GM21723 (cell line): Measurements from ENCODE around the gene SELENBP1.
"Not testable (repeated sequence)": the region's sequence is repeated elsewhere in the genome, so short reads cannot be mapped to it uniquely, and the experiment has no call there.

ENCODE experiments used
- ATAC-seq: cut with Tn5 transposase; IDR thresholded peaks from one replicate; pipeline ENCODE4 v1.9.1; 2021; ENCODE audit warnings: mild to moderate bottlenecking, moderate library complexity; ENCODE audit not compliant: unreplicated experiment

The SELENBP1 gene

GRCh38 chr1:151384584-151384983, 12.1 kb upstream of the SELENBP1 start:
- no peak for ATAC-seq

GRCh38 chr1:151377150-151377884, 4.8 kb upstream of the SELENBP1 start:
- no peak for ATAC-seq

GRCh38 chr1:151373196-151373595, 691 bp upstream of the SELENBP1 start:
- no peak for ATAC-seq

GRCh38 chr1:151371370-151372057, 991 bp downstream of the SELENBP1 start:
- no peak for ATAC-seq

- no peak for ATAC-seq
Observed at GRCh38 chr1:151370211-151370911, 2.1 kb downstream of the SELENBP1 start.

- no peak for ATAC-seq
Observed at GRCh38 chr1:151369621-151370048, 2.9 kb downstream of the SELENBP1 start.

GRCh38 chr1:151369302-151369610, 3.2 kb downstream of the SELENBP1 start:
- ATAC-seq, result no peak

GRCh38 chr1:151368393-151369301, 3.9 kb downstream of the SELENBP1 start:
- no peak for ATAC-seq

GRCh38 chr1:151367658-151368392, 4.7 kb downstream of the SELENBP1 start:
- no peak for ATAC-seq

GRCh38 chr1:151364996-151365395, 7.5 kb downstream of the SELENBP1 start:
- no peak for ATAC-seq

GRCh38 chr1:151362308-151363155, 10.0 kb downstream of the SELENBP1 start:
- ATAC-seq, result no peak

- no peak for ATAC-seq
Observed at GRCh38 chr1:151361883-151362282, 10.6 kb downstream of the SELENBP1 start.

GRCh38 chr1:151356696-151357095, 15.8 kb downstream of the SELENBP1 start:
- ATAC-seq, result no peak

GRCh38 chr1:151352021-151352718, 20.3 kb downstream of the SELENBP1 start:
- ATAC-seq, result no peak

- ATAC-seq, result not testable (repeated sequence)
Observed at GRCh38 chr1:151350323-151350722, 22.2 kb downstream of the SELENBP1 start.

GRCh38 chr1:151347523-151348246, 24.8 kb downstream of the SELENBP1 start:
- ATAC-seq, result peak; percentile 30

GRCh38 chr1:151346769-151347522, 25.6 kb downstream of the SELENBP1 start, which contains the start of gene RFX5:
Gene RFX5 (minus strand): TSS chr1:151347252. CDS start chr1:151346320, 932 bp downstream.
- peak; percentile 93 for ATAC-seq
